Globus pallidus (tissue), 1 donor: Measurements from ENCODE around the gene SLC12A5.

Experiments used
- DNase-seq: peaks from one replicate; pipeline ENCODE4 v3.0.0-alpha.2; 2015; ENCODE audit warnings: low spot score

The SLC12A5 gene

DNA sequence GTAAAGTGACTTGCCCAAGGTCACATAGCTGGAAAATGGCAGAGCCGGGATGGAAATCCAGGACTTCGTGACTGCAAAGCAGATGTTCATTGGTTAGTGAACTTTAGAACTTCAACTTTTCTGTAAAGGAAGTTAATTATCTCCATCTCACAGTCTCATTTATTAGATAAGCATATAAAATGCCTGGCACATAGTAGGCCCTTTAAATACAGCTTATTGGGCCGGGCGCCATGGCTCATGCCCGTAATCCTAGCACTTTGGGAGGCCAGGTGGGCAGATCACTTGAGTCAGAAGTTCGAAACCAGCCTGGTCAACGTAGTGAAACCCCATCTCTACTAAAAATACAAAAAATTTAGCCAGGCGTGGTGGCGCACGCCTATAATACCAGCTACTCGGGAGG lies 22.1 kb upstream of the SLC12A5 start:
- DNase-seq: no peak

DNA sequence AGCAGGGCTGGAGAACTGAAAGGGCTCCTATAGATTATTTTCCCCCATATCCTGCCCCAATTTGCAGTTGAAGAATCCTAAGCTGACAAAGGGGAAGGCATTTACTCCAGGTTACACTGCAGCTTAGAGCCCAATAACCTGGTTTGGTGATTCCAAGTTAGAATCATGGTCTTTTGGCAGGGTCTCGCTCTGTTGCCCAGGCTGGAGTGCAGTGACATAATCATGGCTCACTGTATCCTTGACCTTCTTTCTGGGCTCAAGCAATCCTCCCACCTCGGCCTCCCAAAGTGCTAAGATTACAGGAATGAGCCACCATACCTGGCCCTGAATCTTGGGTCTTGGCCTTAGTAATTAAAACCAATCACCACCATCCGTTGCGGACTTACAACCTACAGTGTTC lies 21.3 kb upstream of the SLC12A5 start:
- no peak for DNase-seq

DNA sequence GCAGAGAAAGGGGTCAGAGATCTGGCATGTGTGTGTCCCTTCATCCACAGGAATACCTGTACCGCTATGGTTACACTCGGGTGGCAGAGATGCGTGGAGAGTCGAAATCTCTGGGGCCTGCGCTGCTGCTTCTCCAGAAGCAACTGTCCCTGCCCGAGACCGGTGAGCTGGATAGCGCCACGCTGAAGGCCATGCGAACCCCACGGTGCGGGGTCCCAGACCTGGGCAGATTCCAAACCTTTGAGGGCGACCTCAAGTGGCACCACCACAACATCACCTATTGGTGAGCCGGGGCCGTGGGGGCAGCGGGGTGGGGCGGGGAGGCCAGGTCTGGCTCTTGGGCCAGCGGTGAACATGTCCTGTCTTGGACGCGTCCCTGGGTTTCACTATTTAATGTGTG lies 19.2 kb upstream of the SLC12A5 start:
- no peak for DNase-seq

DNA sequence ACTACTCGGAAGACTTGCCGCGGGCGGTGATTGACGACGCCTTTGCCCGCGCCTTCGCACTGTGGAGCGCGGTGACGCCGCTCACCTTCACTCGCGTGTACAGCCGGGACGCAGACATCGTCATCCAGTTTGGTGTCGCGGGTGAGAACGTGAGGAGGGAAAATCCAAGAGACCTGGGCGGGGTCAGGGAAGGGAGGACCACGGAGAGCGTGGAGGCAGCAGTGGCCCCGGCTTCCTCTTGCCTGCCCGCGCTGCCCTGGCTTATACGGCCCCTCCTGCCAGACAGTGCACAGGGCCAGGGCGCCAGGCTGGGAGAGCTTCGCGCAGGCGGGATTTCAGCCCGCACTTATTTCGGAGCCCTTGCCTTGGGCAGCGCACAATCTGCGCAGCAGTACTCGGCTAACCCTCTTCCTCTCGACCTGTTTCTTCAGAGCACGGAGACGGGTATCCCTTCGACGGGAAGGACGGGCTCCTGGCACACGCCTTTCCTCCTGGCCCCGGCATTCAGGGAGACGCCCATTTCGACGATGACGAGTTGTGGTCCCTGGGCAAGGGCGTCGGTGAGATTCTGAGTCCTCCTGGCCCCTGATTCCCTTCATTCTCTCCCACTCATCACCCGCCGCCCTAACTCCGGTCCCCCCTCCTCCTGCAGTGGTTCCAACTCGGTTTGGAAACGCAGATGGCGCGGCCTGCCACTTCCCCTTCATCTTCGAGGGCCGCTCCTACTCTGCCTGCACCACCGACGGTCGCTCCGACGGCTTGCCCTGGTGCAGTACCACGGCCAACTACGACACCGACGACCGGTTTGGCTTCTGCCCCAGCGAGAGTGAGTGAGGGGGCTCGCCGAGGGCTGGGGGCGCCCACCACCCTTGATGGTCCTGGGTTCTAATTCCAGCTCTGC lies 18.3 kb upstream of the SLC12A5 start:
- no peak for DNase-seq

DNA sequence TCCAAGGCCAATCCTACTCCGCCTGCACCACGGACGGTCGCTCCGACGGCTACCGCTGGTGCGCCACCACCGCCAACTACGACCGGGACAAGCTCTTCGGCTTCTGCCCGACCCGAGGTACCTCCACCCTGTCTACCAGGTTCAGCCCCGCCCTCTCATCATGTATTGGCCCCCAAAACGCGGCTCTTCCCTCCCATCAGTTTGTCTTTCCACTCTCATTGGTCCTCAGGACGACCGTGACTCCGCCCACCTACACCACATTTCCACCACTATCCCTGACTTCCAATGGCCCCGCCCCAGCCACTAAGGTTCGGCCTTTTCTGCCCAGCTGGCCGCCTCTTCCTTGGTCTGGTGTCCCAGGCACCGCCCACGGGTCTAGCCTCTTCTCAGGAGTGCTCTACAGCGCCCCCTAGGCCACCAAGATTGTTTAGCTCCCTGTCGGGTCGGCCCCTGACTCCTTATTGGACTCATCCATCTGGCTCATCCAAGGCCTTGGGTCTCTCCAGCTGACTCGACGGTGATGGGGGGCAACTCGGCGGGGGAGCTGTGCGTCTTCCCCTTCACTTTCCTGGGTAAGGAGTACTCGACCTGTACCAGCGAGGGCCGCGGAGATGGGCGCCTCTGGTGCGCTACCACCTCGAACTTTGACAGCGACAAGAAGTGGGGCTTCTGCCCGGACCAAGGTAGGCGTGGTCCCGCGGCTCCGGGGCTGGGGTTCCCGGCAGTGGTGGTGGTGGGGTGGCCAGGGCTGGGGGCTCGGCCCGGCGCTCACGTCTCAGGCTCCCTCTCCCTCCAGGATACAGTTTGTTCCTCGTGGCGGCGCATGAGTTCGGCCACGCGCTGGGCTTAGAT lies 17.2 kb upstream of the SLC12A5 start:
- DNase-seq: no peak

DNA sequence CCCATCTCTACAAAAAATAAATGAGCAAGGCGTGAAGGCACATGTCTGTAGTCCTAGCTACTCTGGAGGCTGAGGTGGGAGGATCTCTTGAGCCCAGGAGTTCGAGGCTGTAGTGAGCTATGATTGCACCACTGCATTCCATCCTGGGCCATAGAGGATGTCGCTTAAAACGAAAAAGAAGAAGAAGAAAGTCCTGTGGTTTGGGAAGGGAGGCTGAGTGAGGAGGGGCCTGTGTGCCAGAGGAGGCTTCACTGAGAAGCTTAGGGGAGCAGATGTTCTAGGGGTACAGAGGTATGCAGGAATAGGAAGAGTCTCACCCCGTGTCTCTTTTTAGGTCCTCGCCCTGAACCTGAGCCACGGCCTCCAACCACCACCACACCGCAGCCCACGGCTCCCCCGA lies 16.1 kb upstream of the SLC12A5 start:
- DNase-seq: no peak

DNA sequence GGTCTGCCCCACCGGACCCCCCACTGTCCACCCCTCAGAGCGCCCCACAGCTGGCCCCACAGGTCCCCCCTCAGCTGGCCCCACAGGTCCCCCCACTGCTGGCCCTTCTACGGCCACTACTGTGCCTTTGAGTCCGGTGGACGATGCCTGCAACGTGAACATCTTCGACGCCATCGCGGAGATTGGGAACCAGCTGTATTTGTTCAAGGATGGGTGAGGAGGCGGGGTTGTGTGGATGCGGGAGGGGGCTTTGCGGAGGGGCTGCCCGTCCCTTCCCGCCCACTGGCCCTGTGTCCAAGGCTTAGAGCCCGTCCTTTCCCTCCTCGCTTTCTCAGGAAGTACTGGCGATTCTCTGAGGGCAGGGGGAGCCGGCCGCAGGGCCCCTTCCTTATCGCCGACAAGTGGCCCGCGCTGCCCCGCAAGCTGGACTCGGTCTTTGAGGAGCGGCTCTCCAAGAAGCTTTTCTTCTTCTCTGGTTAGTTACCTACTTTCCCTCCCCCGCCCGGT lies 15.6 kb upstream of the SLC12A5 start:
- DNase-seq: no peak

DNA sequence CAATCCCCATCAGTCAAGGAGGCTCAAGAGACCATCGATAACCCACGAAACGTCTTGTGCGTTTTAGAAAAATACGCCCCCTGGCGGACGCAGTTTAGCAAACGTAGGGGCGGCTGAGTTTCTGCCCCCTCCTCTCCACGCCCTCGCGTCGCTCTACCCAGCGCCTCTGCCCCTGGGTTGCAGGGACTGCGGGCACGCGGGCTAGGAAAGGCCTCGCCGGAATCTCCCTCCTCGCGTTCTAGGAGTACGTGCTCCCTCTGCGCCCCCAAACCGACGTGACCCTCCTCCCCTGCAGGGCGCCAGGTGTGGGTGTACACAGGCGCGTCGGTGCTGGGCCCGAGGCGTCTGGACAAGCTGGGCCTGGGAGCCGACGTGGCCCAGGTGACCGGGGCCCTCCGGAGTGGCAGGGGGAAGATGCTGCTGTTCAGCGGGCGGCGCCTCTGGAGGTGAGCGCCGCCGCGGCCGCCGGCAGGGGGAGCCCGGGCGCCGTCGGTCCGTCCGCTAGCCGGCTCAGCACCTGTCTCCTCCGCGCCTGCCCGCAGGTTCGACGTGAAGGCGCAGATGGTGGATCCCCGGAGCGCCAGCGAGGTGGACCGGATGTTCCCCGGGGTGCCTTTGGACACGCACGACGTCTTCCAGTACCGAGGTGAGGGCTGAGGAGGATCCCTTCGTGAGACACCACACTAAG lies 15.0 kb upstream of the SLC12A5 start:
- no peak for DNase-seq

DNA sequence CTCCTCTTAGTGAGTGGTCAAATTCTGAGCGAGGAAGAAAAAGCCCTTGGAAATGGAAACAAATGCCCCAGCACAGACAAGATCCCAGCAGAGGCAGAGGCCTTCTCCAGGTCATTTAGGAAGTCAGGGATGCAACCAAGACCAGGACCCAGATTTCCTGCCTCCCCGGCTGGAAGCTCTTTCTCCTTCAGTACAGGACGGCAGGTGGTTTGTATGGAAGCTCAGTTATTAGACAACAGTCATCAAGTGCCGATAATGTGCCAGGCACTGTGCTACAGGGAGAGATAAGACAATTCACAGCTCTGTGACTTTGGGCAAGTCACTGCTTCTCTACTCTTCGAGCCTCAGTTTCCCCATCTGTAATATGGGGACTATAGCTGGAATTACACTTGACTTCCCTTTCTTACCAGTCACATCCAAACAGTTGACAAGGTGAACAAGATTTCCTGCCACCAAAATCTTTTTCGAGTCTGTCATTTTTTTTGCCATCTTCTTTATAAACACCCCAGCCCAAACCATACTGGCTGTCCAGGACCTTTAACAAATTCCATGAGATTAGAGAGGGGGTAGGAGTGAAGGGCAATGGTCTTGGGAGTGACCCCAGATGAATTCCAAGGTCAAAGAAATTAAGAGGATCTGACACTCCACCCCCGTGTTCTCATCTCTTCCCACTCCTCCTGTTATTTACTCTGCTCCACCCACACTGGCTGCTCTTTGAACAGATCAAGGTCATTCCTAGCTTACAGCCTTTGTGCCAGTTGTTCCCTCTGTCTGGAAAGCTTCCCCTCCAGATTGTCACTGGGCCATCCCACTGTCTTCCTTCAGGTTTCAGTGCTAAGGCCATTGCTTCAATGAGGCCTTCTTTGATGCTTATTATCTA lies 14.3 kb upstream of the SLC12A5 start:
- no peak for DNase-seq

DNA sequence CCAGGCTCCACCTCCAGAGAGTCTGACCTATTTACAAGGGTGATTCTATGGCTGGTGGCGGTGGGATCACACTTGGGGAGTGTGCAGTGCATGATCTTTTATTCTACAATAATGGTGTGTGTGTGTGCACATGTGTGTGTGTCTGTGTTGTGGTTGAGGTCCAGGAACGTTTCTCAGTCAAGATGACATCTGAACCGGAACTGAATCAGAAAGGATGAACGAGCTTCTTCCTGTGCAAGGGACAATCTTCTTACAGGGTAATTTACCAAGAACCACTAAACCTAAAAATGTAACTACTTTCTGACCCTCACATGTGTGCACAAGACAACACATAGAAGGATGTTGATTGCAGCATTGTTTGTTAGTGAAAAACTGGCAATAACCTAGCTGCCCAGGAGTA lies 11.7 kb upstream of the SLC12A5 start:
- DNase-seq: no peak

DNA sequence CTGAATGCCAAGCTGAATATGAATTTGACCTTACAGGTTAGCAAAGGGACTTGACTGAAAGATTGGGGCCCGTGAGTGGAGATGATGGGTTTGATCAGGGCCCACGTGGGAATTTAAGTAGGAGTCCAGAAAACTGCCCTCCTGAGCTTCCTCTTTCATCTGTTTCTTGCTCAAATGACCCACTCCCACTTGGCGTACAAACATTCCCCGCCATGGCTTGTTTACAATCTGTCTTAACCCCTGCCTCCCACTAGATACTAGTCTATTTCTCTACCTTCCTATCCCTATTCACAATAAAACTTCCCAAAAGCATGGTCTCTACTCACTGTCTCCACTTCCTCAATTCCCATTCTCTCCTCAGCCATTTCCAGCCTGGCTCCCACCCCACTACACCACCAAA lies 10.9 kb upstream of the SLC12A5 start:
- no peak for DNase-seq

DNA sequence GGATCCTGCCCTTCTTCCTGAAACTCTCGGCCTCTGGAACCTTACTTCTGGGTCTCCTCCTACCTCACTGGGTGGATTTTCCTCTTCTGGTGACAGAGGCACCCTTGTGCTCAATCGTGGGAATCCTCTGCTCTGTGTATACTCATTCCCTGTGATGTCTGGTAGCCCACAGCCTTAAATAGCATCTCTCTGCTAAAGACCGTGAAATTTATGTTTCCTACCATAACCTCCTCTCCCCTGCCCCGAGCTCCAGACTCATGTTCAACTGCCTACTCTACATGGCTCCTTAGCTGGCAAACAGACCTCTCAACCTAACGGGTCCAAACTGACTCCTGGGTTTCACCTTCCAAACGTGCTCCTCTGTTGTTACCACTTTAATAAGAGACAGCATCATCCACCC lies 10.4 kb upstream of the SLC12A5 start:
- DNase-seq: no peak

DNA sequence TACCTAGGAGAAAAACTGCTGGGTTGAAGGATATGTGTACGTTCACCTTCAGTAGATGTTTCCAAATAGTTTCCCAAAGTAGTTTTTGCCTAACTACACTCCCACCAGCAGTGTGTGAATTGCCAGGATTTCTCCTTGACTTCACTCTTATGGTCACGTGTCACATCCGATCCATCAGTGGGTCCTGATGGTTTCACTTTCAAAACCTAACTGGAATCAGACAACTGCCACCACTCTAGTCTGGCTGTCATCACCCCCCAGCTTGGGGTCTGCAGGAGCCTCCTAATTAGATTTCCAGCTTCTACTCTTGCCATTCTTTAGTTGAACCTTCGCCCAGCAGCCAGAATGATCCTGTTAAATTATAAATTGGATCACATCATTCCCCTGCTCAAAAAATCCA lies 8.5 kb upstream of the SLC12A5 start:
- DNase-seq: no peak

DNA sequence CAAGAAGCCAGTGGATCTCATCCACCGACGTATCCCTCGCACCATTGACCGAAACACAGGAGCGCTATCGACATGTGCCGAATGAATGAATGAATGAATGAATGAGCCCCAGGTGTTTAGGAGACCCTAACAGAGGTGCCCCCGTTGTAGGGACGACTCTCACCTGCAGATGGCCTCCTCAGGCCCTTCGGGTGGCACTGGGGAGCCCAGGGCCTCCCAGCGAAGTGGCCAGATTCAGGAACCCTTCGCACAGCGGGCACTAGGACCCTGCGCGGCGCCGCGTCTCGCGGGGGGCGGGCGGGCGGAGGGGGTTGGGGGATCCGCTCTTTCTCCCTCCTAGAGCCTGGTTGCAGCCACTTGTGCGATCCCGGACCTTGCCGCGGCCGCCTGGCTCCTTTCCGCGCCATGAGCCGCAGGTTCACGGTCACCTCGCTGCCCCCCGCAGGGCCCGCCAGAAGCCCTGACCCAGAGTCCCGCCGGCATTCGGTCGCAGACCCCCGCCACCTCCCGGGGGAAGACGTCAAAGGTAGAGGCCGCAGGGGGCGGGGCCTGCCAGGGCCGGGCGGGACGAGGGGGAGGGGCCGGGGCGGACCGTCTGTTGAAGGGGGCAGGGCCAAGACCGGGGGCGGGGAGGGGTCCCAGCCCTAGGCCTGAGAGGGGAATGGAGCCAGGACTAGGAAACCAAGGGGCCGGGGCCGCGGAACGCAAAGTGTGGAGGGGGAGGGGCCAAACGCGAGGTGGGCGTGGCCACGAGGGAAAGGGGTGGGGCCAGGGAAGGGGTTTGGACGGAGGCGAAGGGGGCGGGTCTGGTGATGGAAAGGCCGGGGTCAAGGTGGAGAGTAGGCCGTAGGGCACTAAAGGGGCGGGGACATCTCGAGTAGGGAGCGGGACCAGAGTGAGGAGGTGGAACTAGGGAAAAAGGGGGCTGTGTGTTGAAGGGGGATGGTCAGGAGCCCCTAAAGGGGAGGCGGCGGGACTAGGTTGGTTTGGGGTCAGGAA lies 7.4 kb upstream of the SLC12A5 start:
- no peak for DNase-seq

DNA sequence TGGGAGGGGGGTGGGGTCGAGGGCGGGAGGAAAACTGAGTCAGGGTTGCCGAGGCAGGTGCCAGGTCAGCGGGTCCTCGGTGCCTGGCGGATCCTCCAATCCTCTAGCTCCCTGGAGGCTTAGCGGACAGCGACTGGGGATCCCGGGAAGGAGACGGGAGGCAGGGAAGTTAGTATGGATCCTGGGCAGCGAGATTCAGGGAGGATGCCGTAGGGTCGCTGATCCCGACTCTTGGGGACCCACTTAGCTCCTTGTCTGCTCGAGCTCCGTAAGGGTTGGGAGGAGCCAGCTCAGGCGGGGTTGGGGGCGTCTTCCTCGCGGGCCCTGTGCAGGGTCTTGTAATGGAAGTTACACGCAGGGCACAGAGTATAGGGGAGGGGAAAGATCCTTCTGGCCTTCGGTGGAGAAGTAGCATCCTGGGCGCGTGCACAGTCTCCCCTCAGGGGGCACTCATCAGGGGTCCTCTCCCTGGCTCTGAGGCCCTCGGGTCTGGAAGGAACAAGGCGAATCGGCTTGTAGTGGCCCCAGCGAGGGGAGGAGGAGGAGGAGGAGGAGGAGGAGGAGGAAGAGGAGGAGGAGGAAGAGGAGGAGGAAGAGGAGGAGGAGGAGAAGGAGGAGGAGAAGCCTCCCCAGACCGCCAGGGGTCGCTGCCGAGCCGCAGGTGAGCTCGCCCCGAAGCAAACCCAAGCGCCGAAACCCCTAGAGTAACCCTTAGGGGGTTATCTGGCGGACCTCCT lies 6.4 kb upstream of the SLC12A5 start:
- DNase-seq: no peak

DNA sequence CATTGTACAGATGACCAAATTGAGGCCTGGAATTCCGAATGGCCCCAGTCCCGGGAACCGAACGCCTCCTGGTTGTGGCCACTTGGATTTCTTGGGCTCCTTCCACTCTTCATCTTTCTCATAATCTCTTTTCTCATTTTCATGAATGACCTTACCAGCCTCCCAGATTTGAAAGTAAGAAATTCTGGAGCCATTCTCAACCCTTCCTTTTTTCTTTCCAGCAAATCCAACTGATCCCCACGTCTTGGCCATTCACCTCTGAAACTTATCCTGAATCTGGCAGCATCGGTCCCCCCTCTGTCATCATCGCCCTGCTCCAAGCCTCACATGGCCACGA lies 5.9 kb upstream of the SLC12A5 start:
- DNase-seq: no peak

DNA sequence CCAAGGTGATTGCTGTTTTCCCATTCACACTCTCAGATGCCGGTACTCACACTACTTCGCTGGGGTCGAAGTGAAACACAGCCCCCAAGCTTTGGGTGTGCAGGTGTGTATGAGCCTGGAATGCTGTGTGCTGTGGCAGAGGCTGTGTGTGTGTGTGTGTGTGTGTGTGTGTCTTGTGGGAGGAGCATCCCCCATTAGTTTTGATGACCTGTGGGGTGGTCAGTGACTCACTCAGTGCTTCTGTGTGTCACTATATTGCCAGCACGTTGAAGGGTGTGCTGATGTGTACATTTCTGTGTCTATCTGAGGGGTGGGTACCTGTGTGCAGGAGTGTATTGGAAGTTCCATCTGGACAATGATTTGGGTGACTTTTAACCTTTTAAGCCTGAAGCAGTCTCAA lies 5.0 kb upstream of the SLC12A5 start:
- no peak for DNase-seq

DNA sequence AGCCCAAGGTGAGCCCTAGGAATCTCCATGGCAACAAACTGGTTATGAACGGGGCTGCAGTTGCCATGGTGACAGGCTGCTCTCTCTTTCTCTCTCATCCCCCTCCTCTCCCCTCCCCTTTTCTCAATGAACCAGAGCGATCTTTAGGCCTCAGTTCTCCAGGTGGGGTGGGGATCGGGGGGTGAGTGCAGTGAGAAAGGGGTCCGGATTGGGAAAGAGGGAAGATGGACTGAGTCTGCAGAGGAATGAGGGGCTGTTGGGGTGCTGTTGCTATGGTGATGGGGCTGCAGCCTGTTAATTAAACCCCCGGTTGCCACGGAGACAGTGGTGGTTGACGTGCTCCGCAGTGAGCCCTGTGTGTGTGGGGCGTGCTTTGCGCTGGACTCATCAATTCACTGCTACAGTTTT lies 3.6 kb upstream of the SLC12A5 start:
- DNase-seq: no peak

DNA sequence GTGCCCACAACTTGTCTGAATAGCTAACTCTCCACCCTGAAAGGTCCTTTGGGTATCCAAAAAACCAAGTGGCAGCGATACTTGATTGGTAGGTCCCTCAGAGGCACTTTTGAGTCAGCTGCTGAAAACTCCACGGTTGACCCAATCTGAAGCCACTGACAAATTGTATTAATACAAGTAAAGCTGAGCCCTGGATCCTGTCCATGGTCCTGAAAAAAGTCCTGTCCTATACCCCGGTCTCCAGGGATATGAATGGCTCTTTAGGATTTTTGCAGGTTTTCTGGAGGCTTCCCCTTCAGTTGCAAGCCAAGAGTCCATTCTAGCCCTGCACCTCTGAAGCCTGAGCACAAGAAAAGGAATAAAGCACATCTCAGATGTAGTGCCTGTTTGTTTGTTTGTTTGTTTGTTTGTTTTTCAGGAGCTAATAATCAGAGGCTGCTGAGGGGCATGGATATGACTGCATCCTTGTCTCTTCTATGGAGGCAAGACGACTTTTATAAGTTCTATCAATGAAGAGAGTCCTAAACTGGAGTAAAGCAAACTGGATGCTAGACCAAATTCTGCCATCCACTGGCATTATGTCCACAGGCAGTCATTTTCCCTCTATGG lies 1.7 kb upstream of the SLC12A5 start:
- peak; percentile 29 for DNase-seq
